GM21526 (cell line): ENCODE measurements around the gene AQP2.

Source experiments
- ATAC-seq: cut with Tn5 transposase; IDR thresholded peaks from one replicate; pipeline ENCODE4 v1.9.1; 2021; ENCODE audit warnings: moderate library complexity; ENCODE audit not compliant: unreplicated experiment, low FRiP score

Gene AQP2

DNA sequence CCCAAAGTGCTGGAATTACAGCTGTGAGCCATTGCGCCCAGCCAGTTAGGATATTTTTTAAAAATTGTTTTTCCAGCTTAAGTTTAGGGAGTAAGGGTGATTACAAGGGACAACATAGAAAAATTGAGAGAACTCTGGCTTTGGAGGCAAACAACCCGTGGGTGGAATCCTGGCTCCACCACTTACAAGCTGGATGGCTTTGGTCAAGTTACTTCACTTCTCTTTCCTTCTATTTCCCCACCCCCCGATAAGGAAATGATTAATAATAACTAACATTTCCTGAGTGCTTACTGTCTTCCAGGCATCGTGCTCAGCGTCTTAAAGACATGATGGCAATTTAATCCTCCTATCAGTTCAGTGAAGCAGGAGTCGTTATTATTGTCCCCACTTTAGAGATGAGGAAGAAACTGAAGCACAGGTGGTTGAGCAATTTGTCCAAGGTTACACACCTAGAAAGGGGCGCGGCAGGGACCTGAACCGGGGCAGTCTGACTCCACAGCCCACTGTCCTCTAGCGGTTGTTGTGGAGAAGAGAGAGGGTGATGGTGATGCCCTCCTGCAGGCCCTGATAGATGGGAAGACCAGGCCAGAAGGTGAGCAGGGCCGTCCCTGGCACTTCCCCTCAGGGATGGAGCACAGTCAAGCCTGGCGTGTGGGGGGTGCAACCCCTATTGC is 30.2 kb upstream of the AQP2 start:
- ATAC-seq = no peak

DNA sequence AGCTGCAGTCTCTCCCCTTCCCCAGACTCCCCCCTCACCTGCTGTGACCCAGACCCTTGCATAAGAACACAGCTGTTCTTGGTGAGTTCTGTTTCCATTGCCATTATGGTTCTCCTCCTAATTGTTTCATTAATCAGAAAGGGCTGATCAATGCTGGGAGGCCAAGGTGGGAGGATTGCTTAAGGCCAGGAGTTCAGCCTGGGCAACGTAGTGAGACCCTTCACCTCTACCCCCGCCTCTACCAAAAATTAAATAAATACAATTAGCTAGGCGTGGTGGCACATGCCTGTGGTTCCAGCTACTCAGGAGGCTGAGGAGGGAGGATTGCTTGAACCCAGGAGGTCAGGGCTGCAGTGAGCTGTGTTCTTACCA is 29.6 kb upstream of the AQP2 start:
- ATAC-seq = no peak

GRCh38 chr12:49921299-49921698 is 29.2 kb upstream of the AQP2 start:
- ATAC-seq = no peak

DNA sequence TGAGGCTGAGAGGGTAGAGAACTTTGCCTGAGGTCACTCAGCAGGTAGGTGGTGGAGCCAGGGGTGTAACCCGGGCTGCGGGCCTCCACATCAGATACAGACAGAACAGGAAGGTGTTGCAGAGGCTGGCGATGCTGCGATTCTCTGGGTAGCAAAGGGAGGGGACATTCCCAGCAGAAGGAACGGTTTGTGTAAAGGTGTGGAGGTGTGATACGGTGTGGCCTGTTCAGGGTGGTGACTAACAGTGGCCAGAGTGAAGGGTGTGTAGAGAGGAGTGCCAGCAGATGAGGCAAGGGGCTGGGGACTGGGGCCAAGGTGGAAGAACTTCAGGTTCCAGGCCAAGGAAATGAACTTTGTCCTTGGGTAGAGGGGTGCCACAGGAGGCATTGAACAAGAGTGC is 28.6 kb upstream of the AQP2 start:
- ATAC-seq = no peak

DNA sequence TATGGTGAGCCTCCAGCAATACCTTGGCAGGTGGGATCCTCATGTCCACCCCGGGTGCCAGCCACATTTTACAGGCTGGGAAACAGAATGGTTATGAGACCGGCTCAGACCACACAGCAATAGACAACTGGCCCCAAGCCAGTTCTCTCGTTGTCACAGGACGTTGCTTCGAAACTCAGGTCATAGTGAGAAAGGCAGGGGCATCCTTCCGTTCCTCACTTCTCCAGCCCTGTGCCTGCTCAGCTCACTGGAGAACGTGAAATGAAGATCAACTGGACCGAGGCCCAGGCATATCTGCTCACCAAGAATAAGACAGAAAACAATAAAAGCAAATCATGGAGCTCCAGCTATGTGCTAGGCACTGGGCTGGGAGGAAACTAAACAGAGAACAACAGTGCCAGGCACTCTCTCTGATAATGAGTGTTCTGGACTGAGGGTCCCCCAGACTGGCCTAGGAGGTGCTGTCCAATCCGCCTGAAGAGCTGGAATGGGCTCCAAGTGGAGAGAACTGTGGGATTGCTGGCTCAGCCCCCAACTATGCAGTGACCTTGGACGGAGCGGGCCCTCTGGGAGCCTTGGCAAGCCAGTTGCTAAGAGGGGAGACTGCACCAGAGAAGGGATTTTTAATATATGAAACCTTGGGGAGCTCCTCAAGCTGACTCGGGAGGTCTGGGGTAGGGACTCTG is 28.0 kb upstream of the AQP2 start:
- no peak for ATAC-seq

GRCh38 chr12:49923035-49923644 is 27.4 kb upstream of the AQP2 start:
- ATAC-seq = no peak

DNA sequence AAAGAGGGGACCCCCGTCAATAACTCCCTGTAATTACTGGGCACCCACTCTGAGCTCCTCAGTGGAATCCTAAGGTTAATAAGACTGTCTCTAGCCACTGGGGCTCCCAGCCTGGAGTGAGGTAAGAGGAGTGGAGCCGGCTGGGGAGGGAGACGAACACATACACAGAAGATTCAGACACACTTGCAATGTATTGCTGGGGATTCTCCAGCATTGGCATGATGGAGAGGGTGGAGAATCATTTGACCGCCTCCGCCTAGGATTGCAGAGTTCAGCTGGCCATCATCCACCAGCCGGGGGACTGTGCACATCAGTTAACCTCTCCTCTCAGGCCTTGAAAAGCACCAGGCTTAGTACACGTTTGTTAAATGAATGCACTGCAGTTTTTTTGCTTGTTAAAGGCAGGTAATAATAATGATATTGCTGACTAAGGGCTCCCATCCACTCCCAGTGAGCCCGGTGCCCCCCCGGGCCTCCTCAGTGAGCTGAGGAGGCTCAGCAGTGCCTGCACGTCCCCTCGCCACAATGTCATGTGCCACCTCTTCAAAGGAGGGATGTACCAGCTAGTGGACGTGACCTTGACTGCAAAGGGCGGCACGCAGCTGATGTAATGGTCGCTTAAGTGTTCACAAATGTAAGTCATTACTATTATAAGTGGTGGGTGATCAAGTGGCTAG is 26.5 kb upstream of the AQP2 start:
- no peak for ATAC-seq

- no peak for ATAC-seq
Observed at GRCh38 chr12:49924628-49925246, 25.8 kb upstream of the AQP2 start.

GRCh38 chr12:49925433-49926204 is 24.9 kb upstream of the AQP2 start:
- ATAC-seq = no peak

- no peak for ATAC-seq
Observed at GRCh38 chr12:49928471-49928870, 22.1 kb upstream of the AQP2 start.

GRCh38 chr12:49929581-49929980 is 21.0 kb upstream of the AQP2 start:
- no peak for ATAC-seq

DNA sequence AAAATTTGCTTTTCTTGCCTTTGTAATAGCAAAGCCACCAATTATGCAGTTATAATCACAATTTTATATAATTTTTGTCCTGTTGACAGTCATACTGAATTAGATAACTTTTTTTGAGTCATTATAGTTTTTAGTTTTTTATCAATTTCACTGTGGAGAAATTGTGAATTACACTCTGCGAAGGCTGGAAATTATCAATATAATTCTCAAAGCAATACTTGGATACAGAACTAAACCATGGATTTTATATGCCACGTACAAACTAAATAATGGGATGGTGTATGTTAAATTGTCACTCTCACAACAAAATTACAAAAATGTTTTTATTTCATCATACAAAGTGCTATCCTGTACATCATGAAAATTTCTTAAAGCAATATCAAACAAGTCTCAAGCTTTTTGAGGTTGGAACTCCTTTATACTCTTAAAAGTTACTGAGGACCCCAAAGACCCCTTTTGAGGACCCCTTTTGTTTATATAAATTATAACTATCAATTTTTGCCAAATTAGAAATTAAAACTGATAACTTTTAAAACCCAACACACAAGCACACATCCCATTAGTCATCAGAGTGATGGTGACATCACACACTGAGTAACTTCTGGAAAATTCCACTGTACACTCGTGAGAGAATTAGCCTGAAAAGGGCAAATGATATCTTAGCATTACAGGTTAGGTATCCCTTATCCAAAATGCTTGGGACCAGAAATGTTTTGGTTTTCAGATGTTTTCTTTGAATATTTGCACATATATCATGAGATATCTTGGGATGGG is 19.8 kb upstream of the AQP2 start:
- no peak for ATAC-seq

GRCh38 chr12:49932023-49932422 is 18.5 kb upstream of the AQP2 start:
- ATAC-seq = no peak

GRCh38 chr12:49932533-49933130 is 17.9 kb upstream of the AQP2 start:
- no peak for ATAC-seq

- ATAC-seq = no peak
Observed at GRCh38 chr12:49933796-49934195, 16.7 kb upstream of the AQP2 start.

- no peak for ATAC-seq
Observed at GRCh38 chr12:49934505-49934904, 16.0 kb upstream of the AQP2 start.

DNA sequence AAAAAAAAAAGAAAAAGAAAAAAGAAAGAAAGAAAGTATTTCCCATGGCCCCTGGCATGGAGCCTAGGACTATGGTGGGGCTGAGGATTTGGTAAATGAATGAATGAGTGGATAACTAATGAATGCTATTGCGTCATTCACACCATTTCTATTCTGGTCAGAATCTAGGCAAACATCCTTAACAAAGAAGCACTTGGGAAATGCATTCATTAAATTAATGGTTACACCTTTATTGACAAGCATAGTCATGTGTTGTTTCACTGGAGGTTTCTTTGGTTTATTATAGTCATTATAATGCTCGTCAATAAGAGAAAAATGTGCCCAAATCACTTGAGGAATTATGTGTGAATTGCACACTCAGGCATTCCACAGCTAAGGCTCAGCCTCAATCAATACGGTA is 13.6 kb upstream of the AQP2 start:
- ATAC-seq = no peak

DNA sequence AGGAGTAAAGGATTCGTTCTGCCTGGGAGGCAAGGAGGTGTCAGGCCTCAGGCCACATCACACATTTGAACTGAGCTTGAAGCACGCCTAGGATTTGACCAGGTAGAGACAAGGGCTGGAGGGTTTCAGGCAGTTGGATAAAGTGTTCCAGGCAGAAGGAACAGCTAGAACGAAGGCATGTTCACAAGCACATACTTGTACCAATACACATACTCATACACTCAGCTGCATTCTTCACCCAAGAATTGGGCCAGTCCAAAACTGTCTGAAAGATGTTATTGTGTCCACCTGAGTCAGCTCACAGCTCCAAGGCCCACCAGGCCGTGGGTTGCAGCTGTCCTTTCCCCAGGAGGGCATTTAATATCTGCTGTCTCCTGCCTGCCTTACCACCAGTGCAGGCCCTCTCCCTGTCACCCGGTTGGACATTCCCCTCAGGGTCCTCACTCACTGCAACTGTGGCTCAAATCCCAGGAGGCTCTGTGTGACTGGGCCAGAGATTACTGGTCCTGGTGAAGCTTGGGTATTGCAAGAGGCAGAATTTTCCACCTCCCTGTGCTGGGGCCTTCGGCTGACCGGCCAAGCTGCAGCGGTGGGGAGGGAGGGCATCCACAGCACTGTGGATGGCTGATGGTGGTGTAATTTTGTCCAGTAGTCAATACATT is 12.8 kb upstream of the AQP2 start:
- no peak for ATAC-seq

GRCh38 chr12:49939307-49939706 is 11.2 kb upstream of the AQP2 start:
- ATAC-seq = no peak
